Activated naive CD8-positive, alpha-beta T cell treated with anti-CD3 and anti-CD28 coated beads, Interleukin-2, amount 50 U/mL, for 16 hours (primary cell): ENCODE measurements around the gene IRGM.
"Not testable (repeated sequence)": the region's sequence is repeated elsewhere in the genome, so short reads cannot be mapped to it uniquely, and the experiment has no call there.

Experiments used
- DNase-seq: peaks from one replicate; pipeline ENCODE4 v3.0.0-alpha.2; 2020; ENCODE audit warnings: low read depth, low spot score

IRGM gene, protein sequence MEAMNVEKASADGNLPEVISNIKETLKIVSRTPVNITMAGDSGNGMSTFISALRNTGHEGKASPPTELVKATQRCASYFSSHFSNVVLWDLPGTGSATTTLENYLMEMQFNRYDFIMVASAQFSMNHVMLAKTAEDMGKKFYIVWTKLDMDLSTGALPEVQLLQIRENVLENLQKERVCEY

DNA sequence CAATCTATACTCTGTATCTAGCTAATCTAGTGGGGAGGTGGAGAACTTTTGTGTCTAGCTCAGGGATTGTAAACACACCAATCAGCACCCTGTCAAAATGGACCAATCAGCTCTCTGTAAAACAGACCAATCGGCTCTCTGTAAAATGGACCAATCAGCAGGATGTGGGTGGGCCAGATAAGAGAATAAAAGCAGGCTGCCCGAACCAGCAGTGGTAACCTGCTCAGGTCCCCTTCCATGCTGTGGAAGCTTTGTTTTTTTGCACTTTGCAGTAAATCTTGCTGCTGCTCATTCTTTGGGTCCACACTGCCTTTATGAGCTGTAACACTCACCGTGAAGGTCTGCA is at the start of gene IRGM:
Gene IRGM, plus strand, starts transcription at position 214 of the 346 bp plus-strand sequence. CDS start 1,603 bp downstream, outside the sequence.
- DNase-seq, result not testable (repeated sequence)

DNA sequence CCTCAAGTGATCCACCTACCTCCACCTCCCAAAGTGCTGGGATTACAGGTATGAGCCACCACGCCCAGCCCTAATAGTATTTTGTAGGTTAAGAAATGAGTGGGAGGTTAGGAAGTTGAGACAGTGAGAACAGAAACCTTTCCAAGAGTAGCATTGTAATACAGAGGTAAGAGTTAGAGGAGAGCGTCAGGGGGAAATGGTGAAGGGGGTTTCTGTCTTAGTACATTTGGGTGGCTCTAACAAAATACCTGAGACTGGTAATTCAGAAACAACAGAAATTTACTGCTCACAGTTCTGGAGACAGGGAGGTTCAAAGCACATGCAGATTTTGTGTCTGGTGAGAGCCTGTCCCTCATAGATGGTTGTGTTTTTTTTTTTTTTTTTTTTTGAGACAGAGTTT is 48.9 kb upstream of the IRGM start:
- no peak for DNase-seq

DNA sequence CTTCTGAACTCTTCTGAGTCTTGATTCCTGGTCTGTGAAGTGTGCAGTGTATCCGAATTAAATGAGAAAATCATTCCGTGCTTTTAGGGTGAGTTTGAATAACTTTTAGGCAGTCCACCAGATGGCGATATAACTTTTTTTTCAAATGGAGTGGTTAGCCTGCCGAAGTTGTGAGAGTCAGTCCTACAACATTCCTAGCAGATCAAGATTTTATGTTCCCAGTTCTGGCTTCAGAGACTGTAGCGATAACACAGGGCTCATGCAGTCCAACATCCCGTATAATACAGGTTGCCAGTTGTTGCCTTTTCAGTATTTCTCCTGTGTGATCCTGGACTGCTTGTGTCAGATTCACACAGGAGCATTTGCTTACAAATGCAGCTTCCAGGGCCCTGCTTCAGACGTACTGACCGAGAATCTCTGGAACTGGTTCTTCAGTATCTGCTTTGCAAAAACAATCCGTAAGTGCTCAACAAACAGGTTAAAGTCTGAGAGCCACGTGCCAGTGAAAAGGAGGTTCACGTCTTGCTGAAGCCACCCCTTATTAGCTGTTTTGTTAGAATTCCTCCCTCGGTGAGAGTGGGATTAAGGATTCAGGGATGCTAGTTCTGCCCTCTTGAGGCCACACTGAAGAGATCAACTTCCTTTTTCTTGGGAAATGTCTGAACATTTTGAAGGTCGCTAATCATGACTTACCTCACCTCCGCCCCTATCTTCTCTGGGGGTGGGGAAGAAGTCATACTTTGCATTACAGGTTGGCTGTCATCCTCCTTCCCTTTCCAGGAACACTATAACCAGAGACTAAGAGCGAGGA is 45.0 kb upstream of the IRGM start:
- no peak for DNase-seq

DNA sequence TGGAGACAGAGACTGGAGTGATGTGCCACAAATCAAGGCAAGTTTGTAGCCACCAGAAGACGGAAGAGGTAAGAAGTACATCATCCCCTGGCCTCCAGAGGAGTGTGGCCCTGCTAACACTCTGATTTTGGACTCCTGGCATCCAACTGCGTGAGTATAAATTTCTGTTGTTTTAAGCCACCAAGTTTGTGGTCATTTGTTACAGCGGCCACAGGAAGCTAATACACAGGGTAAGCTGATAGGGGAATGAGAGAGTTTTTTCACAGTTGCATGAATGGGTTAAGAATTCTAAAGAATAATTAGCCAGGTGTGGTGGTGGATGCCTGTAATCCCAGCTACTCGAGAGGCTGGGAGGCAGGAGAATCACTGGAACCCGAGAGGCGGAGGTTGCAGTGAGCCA is 41.9 kb upstream of the IRGM start:
- DNase-seq, result no peak

DNA sequence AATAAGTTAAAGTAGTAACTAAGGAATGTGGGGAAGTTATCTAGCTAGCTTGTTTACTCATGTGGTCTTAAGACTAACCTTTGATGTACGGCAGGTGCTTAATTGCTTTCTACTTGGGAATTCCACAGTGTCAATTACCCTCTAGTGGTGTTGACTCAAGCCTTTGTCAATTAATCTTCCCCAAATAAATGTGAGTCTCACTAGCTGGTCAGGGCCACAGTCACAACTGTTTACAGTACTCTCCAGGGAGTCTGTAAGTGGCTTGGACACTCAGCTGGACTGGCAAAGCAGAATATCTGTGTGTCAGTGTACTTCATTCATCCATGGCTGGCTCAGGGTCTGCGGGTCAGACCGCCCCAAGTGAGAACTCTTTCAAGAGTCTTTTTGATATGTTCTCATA is 37.0 kb upstream of the IRGM start:
- DNase-seq, result no peak

DNA sequence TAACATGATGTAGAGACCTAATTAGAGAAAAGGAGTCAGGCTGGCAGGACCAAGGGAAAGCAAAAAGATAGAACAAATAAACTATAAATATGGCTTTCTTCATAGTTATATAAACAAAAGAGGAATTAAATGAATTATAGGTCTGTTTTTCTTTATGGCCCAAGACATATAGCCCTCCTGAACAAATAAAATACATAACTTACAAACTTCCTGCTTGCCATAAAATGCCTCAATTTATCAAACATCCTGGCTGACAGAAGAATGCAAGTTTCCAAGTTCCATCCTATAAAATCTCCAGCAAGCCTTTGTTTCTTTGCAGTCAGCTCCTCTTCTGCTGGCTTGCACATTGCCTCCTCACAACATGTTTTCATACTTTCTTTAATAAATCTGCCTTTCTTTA is 31.3 kb upstream of the IRGM start:
- DNase-seq, result no peak

DNA sequence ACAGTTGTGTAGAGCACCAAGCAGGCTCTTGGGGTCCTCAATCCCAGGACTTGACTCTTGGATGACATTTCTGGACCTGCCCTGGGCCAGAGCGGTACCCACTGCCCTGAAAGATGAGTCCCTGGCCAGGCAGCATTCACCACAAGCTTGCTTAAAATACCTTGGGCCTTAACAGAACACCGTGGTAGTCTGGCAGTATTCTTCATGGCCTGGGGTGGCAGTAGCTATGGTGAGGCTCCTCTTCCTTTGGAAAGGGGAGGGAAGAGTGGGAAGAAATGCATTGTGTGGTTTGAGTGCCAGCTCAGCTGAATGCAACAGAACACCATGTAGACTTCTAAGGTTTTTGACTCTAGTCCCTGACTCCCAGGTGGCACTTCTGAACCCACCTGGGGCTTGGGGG is 29.4 kb upstream of the IRGM start:
- no peak for DNase-seq

DNA sequence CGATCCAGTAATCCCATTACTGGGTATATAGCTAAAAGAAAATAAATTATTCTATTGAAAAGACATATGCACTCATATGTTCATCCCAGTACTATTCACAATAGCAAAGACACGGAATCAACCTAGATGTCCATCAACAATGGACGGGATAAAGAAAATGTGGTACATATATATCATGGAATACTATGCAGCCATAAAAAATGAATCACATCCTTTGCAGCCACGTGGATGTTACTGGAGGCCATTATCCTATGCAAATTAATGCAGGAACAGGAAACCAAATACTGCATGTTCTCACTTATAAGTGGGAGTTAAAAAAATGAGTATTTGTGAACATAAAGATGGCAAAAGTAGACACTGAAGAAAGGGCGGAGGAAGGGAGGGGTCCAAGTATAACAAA is 16.6 kb upstream of the IRGM start:
- DNase-seq, result no peak

DNA sequence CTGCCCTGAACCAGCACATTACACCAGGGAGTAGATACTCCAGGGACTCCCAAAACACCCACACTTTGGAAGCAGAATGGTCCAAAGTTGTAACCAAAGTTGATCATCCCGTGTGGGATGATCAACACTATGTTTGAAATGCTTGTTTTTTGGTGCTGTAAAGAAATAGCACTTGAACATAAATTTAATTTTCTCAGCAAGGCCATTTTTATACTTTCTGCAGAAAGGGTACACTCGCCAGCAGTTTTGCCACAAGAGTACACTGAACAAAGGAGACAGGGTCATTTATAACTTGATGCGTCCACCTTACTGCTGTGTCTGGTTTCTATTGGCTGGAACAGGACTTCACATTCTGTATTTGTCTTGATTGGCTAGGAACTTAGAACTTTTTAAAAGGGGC is 14.5 kb upstream of the IRGM start:
- not testable (repeated sequence) for DNase-seq

DNA sequence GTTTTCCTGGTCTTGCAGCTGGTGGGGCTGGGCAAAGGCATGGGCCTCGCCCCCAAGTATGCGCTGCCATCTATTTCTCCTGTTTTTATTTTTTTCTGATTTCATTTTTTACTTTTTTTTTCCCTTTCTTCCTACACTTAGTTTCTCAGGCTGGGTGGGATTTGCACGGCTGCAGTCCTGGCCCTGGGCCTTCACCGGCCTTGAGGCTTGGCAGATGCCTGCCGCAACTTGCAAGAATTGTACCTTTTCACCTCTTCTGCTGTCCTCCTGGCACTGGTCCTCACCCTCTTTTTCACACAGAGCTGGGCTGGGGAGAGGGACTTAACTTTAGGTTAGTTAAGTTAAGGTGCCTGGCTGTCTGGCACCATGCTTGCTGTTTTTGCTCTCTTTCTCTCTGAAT is 10.3 kb upstream of the IRGM start:
- DNase-seq, result no peak

DNA sequence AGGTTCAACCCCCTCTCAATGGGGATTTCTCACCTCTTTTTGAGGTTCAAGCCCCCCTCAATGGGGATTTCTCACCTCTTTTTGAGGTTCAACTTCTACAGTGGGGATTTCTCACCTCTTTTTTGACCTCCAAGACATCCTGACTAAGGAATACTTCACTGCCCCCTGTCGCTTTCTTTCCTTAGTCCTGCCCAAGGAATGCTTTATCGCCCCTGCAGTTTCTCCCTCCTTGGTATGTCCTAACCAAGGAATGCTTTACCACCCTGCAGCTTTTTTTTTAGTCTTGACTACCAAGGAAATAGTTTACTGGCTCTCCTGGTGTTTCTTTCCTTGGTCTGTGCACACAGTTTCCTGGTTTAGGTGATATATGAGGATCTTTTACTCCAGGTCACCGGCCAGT is 9.6 kb upstream of the IRGM start:
- no peak for DNase-seq

DNA sequence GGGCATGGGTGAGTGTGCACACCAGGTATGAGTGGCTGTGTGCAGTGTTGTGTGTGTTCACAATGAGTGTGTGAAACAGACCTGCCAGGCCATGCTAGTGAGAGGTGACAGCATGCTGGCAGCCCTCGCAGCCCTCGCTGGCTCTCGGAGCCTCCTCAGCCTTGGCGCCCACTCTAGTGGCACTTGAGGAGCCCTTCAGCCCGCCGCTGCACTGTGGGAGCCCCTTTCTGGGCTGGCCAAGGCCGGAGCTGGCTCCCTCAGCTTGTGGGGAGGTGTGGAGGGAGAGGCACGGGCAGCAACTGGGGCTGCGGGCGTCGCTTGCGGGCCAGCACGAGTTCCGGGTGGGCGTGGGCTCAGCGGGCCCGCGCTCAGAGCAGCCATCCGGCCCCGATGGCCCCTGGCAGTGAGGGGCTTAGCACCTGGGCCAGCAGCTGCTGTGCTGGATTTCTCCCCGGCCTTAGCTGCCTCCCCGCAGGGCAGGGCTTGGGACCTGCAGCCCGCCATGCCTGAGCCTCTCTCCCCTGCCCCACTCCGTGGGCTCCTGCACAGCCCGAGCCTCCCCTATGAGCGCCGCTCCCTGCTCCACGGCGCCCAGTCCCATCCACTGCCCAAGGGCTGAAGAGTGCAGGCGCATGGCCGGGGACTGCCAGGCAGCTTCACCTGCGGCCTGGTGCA is 999 bp upstream of the IRGM start:
- DNase-seq, result not testable (repeated sequence)

DNA sequence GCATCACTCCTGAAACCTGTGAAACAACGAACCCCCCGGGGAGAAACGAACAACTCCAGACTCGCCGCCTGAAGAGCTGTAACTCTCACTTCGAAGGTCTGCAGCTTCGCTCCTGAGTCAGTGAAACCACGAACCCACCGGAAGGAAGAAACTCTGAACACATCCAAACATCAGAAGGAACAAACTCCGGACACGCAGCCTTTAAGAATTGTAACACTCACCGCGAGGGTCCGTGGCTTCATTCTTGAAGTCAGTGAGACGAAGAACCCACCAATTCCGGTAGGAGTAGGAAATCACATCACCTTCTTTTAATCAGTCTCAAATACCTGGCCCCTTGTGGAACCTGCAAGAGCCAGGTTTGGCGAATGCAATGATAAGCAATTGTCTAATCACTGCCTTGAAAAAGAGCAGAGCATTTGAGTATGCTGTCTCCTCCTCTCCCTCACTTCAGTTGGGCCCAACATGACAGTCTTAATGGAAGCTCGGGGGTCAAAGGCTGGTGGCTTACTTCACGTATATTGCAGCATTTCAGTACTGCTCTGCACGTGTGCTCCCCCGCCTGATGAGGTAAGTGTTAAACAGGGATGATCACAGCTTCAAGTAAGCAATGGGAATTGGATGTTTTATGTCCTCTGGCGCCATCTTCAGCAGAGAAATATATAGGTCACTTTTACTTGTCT is 473 bp downstream of the IRGM start:
- peak; percentile 24 for DNase-seq

DNA sequence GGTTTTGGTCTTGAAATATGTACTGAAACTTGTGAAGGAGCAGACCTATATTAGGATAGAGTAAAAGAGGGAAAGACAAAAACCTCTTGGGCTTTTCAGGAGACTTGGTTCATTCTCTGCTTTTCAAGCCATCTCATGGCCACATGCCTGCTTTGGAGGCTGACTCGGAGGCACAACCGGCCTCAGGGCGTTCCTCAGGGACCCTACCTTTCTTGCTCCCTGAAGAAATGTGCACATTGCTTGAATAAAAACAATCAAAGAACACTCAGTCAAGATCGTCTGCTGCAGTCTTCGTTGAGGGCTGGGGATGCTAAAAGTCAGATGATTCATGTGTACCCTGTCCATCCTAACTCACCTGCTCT is 994 bp downstream of the IRGM start:
- DNase-seq, result no peak

DNA sequence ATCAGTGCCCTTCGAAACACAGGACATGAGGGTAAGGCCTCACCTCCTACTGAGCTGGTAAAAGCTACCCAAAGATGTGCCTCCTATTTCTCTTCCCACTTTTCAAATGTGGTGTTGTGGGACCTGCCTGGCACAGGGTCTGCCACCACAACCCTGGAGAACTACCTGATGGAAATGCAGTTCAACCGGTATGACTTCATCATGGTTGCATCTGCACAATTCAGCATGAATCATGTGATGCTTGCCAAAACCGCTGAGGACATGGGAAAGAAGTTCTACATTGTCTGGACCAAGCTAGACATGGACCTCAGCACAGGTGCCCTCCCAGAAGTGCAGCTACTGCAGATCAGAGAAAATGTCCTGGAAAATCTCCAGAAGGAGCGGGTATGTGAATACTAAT is 1.9 kb downstream of the IRGM start:
- no peak for DNase-seq

DNA sequence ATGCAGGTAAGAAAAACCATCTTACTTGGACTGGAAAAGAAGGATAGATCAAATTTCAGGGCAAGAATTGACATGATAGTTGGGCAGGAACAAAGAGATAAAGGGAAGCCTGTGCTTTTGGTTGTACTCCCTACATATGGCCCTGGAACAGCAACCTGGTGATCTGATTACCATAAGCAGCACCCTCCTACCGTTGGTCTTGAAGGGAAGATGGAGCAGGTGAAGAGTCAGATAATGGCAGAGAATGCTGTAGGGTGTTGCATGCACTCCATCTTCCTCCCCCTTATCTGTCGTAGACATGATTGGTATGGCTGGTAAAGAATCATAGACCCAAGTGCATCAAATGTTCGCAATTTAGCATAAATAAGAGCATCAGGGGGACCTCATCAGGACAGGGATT is 4.7 kb downstream of the IRGM start:
- DNase-seq, result no peak

DNA sequence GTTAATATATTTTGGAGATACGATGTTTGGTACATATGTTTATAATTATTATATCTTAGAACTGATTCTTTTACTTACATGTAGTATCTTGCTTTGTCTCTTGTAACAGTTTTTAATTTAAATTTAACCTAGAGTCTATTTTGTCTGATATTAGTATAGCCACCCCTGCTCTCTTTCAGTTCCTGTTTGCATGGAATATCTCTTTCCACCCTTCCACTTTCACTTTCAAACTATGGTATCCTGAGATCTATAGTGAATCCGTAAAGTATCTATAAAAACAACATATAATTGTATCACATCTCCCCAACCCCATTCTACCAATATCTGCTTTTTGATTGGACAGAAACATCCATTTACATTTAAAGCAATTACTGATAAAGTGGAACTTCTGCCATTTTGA is 7.2 kb downstream of the IRGM start:
- DNase-seq, result no peak

DNA sequence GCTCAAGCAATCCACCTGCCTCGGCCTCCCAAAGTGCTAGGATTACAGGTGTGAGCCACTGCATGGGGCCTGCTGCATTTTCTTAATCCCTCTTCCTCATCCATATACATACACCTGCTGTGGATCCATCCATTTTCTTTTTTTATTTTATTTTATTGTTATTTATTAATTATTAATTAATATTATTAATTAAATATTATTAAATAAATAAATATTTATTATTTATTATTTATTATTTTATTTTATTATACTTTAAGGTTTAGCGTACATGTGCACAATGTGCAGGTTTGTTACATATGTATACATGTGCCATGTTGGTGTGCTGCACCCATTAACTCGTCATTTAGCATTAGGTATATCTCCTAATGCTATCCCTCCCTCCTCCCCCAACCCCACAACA is 10.4 kb downstream of the IRGM start:
- DNase-seq, result not testable (repeated sequence)

DNA sequence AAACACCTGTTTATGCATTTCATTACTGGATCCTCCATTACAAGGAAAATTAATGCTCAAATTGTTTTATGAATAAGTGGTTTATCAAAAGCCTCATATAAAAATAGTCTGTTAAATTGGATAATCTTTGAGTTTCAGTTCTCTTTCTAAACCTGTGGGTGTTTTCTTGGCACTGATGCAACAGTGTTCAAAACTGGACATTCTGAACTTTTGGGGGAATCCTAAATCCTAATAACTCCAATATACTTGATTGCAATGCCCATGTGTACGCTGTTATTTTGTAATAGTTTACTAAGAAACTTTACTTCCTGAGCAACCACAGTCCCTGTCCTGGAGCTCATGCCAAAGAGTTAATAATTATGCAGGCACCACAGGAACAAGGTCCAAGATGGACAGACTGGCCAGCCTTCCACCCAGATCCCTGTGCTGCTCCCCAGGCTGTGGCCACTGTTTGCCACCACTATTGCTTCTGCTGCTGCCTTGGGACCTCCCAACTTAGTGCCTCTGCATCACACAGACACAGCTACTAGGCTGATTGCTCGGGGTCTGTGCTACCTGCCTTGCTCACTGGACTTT is 14.0 kb downstream of the IRGM start:
- no peak for DNase-seq

DNA sequence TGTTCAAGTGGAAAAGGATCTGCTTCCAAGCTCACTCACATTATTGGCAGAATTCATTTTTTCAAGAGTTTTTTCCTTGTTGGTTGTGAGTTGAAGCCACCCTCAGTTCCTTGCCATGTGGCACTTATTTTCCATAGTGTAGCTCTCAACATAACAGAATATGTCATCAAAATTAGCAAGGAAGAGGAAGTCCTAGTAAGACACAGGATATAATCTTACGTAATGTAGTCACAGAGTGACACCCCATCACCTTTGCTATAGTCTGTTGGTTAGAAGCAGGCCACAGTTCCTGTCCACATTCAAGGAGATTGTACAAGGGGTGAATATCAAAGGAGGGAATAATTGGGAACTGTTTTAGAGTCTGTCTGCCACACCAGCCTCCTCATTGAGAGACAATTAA is 15.7 kb downstream of the IRGM start:
- no peak for DNase-seq

DNA sequence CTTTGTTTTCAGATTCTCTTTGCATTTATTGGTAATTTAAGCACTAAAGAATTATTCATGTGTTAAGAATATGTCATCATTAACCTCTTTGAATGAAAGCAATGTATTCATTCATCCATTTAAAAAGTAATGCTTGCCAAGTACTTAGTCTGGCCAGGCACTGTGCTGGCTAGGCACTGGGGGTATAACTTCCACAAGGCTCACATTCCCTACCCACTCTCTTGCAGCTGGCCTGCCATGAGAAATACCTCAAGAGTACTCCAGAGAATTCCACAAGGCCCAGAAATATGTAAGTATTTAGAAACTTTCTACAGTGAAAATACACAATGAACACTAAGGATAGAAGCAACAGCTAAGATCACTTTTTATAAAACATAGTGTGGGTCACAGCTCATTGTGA is 33.0 kb downstream of the IRGM start:
- DNase-seq, result no peak
